Tibial nerve (tissue), 4 donors: ENCODE results near the gene MBD5.

Experiments used
- CTCF ChIP-seq, 5 experiments: fragments of 200-600 bp in 3 of 5; fragments of 450-650 bp in 2 of 5; sonication (generic) in 3 of 5; IDR thresholded peaks; one replicate each; pipeline ENCODE4 v1.5.1; 2016 to 2019; ENCODE audit warnings: antibody characterized with exemption in 5 of 5, mild to moderate bottlenecking in 3 of 5, moderate library complexity in 2 of 5
- EP300 ChIP-seq, 2 donors: sonication (generic); formaldehyde crosslinking; IDR thresholded peaks; one replicate each; pipeline ENCODE4 v1.6.1; 2017; ENCODE audit warnings: antibody characterized with exemption in 2 of 2, mild to moderate bottlenecking in 1 of 2
- POLR2A ChIP-seq, 2 donors: fragments of 450-650 bp; IDR thresholded peaks; one replicate each; pipeline ENCODE4 v1.6.1; 2017; ENCODE audit warnings: antibody characterized with exemption in 2 of 2, mild to moderate bottlenecking in 2 of 2, moderate library complexity in 2 of 2

- TF ChIP-seq CTCF (IDR thresholded peaks at IDR 0.05) (no peak), EP300 (IDR thresholded peaks at IDR 0.05) (no peak), POLR2A (IDR thresholded peaks at IDR 0.05) (no peak)
These were observed 232.8 kb downstream of the MBD5 start for GRCh38 chr2:148253685-148254084.
